Ammon's horn (tissue), 1 donor: ENCODE data around the gene FANCC.
"Not testable (repeated sequence)": the region's sequence is repeated elsewhere in the genome, so short reads cannot be mapped to it uniquely, and the experiment has no call there.

Source experiments
- DNase-seq: peaks from one replicate; pipeline ENCODE4 v3.0.0-alpha.2; 2016; ENCODE audit warnings: low spot score

Gene FANCC

DNA sequence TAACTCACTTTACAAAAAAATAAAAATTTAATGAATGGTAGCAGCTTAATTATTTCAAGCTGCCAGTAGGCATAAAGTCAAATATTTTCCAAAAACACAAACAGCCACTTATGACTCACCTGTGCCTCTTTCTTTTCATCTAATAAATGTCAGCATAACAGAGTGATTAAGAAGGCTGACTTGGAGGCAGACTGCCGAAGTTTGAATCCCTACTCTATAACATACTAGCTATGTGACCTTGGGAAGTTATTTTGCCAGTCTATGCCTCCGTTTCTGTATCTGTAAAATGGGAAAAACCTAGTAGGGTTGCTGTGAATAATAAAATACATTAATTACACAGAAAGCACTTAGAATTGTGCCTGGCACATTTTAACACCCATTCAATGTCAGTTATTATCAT, 33.8 kb downstream of the FANCC start:
- DNase-seq: no peak

DNA sequence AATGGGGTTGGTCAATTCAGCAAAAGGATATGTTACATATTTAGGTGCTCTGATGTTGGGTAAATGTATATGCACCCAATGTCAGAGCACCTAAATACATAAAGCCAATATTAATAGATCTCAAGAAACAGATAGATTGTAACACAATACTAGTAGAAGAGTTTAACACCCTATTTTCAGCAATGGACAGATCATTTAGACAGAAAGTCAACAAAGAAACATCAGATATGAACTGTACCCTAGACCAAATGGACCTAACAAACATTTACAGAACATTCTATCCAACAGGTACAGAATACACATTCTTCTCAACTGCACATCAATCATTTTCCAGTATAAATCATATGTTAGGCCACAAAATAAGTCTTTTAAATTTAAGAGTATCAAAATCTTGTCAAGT, 35.2 kb downstream of the FANCC start:
- no peak for DNase-seq

DNA sequence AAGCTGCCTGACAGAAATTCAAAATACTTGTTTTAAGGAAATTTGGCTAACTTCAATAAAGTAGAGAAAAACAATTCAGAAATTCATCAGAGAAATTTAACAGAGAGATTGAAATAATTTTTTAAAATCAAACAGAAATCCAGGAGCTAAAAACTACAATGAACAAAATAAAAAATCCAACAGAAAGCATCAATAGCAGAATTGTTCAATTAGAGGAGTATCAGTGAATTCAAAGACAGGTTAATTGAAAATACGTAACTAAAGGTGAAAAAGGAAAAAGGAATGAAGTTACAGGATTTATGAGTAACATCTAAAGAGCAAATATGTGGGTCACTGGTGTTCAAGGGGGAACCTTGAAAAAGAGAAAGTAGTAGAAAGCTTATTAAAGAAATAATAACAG, 36.8 kb downstream of the FANCC start:
- no peak for DNase-seq

DNA sequence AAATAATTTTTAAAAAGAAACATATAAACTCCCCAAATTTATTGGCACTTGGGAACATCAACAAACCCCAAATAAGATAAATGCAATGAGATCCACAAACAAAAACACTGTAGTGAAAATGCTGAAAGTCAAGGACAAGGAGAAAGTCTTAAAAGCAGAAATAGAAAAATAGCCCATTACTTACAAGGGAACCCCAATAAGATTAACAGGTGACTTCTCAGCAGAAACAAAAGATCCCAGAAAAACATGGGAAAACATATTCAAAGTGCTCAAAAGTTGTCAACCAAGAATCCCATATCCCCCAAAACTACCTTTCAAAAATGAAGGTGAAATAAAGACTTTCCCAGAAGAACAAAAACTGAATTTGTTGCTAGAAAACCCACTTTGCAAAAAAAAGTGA, 40.0 kb downstream of the FANCC start:
- DNase-seq: no peak

DNA sequence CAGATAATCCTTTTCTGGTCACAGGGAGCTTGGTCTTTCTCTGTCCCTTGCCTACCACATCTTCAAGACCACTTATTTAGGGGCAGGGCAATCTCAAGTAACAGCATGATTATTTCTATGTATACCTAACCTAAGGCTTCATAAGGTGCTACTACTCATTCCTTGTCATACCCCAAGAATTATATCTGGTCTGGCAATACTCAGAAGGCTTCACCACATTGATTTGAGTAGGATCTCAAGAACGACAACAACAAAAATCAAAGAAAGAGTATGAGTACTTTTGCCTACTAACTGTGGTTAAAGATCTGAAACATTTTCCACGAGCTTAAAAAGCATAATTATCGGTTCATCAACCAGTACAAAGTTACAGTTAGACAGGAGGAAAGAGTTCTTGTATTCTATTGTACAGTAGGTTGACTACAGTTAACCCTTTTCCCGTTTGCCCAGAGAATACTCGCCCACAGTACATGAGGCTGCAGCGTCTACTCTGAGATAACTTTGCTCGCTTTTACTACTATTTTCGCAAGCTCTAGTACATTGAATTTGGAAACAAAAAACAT, 41.0 kb downstream of the FANCC start:
- no peak for DNase-seq

DNA sequence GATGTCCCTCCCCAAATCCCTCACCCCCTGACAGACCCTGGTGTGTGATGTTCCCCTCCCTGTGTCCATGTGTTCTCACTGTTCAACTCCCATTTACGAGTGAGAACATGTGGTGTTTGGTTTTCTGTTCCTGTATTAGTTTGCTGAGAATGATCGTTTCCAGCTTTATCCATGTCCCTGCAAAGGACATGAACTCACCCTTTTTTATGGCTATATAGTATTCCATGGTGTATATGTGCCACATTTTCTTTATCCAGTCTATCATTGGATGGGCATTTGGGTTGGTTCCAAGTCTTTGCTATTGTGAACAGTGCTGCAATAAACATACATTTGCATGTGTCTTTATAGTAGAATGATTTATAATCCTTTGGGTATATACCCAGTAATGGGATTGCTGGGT, 43.3 kb downstream of the FANCC start:
- not testable (repeated sequence) for DNase-seq

DNA sequence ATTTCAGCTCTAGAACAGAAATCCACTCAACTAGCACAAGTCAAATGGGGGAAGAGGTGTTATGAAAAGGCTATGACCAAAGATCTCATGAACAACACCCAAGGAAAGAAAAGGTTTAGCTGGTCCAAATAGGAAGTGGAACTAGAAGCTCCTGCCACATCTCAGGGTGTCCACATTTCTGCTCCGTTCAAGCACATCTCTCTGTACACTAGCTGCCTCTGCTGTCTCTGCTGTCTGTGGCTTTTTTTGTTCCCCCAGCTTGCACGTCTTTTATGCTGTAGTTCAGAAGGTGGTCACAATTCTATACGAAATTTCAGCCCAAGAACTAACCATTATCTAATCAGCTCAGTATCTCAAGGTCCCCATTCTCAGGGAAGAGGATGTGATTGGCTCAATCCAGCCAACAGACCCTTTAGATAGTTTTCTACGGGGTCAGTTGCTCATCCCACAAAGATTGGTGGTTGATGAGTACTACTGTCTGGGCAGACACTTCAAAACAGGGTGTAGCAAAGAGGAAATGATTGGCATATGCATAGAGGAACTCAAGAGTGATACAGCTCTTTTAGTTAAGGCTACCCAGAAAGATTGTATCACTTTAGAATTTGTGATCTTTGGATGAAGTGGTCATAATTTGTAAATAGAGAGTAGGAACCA, 44.0 kb downstream of the FANCC start:
- DNase-seq: no peak

DNA sequence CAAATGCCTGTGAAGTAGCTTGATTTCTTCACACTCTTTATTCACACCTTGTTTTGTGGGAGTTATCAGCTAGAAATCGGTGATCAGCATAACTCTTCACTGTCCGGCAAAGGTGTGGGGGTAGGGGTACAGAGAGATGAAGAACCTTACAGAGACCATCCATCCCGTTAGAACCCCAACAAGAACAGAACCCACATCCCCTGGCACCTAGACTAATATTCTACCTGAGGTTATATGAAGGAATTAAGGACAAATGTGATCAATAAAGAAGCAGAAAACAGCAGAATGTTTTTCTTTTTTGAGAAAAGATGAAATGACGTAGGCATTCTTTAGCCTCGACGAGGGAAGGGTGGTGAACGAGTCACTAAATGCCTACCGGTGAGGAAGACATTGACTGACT, 44.7 kb downstream of the FANCC start:
- no peak for DNase-seq

DNA sequence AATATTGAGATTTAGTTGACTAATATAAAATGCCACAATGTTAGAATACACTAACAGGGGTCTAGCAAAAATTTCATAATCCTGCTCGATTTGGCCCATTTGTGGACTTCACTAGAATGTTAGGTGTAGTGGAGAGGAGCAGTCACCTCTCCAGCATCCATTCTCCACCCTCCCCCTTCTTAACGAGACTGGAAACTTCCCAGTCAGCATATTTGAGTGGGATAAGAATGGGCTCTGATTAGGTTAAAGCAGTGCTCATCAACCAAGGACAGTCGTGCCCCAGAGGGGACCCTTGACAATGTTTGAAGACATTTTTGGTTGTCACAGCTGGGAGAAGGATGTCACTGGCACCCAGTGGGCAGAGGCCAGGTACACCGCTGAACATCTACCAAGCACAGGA, 46.7 kb downstream of the FANCC start:
- DNase-seq: no peak

DNA sequence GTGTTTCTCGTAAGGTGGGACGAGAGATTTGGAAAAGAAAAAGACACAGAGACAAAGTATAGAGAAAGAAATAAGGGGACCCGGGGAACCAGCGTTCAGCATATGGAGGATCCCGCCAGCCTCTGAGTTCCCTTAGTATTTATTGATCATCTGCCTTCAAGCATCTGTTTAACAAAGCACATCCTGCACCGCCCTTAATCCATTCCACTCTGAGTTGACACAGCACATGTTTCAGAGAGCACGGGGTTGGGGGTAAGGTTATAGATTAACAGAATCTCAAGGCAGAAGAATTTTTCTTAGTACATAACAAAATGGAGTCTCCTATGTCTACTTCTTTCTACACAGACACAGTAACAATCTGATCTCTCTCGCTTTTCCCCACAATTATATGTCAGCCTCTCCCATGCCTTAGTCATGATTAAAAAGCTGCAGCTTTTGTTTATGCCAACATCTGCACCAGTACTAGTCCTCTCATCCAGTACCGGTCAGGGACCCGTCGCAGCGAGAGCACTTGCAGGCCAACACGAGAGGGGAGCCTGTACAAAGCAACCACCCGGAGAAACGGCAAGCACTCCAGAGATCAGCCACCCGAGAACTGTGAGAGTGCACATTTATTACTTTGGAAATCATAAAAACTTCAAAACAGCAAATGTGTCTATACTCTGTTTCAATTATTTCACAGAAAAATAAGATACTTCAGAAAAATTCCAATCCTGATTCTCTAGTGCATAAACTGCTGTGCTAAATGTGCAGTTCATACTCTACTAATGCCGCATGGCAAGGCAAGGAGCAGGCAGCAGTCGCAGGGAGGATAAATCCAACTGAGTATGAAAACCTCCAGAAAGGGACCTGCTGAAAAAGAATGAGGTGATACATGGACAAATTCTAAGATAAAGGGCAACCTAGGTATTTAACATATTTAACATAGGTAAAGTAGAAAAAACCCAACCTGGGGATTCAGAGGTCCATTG, 47.4 kb downstream of the FANCC start:
- not testable (repeated sequence) for DNase-seq

DNA sequence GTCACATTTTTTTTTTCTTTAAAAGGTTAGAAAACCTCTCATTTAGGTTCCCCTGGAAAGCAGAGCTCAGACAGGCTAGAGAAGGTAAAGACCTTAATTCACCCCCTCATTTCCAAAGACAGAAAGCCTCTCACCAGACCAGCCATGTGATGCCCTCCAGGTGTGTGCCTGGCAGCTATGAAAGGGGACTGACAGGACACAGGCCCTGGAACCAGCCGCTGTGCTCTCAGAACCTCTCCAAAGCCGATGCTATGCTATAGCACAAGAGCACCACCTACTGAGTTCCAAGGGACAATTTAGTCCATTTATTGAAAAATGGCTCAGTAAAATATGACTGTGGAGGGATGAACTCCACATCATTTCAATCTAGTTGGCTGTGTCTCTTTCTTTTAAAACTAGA, 48.8 kb downstream of the FANCC start:
- peak; percentile 60 for DNase-seq

DNA sequence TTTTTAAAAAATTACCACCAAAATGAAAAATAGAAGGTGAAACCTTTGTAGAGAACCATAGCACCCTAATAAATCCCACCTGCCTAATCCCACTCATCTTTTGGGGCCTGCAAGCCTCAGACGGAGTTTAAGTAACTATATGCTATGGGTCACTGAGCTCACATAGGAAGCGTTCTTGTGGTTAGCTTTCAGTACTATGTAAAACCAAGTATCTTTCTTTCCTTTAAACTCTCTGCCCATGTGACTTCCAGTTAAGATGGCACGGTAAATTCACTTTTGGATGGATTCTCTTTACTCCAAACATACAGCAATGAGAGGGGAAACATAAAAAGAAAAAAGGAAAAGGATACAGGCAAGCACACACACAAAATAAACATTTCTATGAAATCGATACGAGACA, 50.9 kb downstream of the FANCC start:
- no peak for DNase-seq

DNA sequence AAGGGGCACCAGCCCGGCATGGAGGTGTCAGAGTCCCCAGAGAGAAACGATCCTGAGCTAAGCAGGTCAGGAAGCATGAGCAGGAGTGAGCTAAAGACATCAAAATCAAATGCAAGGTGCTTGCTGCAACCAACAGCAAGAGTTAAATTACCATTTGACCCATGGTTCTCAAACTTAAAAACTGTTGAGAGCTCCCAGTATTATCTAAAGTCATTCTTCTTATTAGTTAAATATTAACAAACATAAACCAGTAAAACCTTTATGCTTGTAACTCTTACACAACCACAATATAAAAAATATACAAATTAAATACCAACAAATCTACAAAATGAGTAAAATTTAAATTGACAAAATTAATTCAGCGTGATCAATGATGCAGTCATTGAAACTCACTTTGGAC, 51.5 kb downstream of the FANCC start:
- no peak for DNase-seq

DNA sequence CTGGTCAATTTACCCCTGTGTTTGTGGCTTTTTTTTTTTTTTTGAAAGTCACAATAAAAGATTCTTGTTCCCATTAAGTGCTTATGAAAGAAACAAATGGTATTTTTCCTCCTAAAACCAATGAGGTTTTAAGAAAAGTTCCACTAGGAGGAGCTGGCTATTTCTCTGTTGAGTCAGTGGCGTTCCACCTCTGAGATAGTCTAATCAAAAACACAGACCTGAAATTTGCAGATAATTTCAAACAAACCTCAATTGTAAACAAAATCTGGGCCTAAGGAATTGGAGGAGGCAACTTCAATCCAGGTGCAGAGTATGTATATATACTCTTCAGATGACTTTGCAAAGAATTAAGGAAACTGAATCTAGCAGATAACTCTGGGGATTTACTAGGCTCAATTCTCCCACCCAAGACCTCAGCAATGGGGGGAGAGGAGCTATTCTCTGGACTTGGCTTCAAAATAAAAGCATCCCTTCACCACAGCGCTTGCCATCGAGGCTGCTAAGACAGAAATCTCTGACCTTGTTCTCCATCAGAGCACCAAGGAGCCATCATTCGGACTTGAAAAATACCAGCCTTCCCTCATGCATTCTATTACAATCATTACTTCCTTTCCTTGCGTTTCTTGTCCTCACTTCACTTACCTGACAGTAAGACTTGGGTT, 52.4 kb downstream of the FANCC start:
- DNase-seq: peak; percentile 11

DNA sequence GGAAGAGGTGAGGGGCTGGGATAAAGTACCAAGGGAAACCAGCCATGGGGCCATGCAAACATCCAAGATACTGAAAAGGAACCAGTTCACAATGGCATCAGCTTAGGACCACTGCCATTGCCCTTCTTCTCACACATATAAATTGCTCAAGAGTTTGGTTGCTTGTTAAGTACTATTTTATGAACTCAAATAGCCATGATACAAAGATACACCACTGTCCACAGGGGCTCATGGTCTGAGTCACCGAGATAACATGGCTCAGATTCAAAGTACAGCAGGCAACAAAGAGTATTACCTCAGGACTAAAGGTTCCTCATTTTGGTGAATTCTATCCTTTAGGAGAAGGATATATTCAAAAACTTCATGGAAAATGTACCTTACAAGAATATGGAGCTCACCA, 55.6 kb downstream of the FANCC start:
- DNase-seq: no peak

DNA sequence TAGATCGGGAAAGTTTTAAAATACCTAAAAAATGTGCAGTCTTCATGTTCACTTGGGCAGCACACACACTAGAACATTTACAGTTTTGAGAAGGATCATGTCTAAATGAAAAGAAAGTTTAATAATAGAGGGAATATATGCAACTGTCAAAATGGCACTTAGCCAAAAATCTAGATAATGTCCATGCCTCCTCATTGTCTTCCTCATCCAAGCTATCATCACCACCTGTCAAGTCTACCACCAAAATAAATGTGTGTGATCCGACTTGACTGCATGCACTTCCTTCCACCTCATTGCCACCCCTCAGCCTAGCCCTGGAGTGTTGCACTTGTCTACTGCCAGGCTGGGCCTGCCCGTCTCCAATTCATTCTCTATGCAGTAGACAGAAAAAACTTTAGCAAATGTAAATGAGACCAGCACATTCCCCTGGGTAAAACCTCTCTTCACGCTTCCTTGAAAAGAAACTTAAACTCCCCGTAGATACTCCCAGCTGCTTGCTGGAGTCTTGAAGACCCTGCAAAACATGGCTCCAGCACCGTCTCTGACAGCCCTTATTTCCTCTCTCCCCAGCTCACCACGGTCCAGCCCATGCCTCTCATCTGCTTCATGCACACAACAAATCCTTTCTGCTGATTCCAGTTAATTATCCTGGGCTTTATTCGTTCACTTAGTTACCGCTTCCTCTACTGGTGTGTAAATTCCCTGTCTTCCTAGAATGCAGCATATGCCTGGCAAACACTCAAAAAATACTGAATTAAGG, 66.9 kb downstream of the FANCC start:
- DNase-seq: no peak

DNA sequence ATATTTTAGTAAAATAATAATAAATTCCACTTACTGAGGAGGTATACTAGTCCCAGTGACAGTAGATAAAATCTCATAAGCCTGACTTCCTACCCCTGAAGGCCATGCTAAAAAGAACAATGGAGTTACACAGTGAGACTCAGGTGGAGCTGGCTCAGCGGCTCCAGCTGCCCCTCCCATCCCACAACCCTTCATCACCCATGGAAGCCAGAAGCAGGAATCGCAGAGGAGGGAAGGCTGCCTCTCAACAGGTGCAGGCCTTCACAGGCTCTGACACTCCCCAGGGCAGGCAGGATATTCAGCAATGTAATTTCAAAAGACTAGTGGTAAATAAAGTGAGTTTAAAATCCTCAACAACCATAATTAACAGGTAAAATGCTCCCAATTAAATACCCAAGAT, 67.5 kb downstream of the FANCC start:
- no peak for DNase-seq

DNA sequence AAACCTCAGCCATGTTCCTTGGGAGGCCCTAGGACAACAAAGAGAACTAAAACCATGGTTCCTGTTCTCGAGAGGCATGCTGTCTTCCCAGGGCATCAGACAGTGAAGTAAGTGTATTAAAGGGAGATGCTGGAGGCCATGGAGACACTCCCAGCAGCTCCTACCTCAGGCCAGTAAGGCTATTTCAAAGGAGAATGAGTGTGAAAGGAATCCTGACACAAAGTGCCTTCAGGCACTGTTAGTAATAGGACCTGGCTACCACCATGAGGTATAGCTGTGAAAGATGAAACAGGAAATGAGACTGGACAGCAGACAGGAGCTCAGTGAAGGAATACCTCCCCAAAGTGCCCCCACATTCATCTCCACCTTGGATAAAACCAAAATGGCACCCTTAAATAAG, 71.0 kb downstream of the FANCC start:
- no peak for DNase-seq

DNA sequence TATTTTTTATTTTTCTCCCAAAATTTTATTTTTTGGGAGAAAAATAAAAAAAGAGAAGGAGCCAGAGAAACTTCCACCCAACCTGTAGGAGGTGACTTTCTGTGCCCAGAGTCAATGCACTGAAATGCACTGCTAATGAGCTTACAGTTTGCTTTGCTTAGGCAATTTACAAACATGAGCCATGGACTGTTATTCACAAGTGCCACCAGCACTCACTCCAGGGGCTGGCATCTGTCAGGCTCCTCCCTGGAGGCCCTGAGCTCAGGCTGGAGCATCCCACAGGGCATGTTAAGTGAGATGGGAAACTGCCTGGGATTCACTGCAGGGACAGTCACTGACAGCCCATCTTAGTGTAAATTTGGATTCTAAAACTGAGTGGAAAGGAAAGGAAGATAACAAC, 74.9 kb downstream of the FANCC start:
- DNase-seq: no peak

DNA sequence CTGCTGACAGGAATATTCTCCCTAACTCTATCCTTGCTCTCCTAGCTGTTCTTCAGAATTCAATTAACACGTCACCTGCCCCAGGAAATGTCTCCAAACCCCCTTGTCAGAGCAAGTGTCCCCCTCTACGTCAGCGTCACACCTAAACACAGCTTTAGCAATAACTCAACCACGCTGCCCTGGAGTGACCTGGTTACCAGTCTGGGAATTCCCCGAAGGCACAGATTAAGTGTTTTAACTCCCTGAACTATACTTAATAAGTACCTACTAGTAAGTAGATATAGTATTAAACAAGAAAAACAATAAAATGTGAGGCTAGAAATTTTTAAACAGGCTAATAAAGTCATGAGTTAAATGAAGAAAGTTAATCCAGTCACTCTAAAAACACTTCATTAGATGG, 78.4 kb downstream of the FANCC start:
- no peak for DNase-seq

DNA sequence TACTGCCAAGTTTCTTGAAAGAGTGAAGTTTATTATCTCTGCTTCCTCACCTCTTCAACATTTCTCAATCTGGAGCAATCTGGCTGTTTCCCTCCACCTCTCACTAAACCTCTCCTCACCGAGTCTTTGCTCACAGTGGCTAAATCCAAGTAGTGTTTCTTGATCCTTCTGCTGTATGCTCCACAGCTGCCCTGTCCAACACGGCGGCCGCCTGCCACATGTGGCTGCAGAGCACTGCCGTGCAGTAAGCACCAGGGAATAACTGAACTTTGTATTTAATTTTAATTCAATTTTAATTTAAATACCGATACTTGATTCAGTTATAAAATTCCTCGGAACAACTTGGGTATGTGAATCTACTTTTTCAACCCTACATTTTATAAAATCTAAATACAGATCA, 80.2 kb downstream of the FANCC start:
- DNase-seq: no peak

DNA sequence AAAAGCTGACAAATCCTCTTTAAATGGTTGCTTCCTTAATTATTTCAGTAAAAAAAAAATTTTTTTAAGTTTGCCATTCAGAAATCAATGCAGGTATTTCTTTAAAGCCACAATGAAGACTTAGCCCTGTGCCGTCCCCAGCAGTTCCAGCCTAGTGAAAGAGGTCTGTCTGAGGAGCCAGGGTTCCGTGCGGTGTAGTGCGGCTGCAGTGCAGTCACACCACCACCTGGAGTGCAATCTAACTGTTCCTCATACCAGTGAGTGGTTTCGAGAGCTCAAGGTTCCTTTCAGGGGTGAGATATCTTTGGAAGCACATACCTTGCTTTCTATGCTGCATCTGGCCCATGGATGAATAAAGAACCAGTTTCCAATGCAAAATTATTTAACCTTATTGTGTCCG, 87.5 kb downstream of the FANCC start:
- no peak for DNase-seq
